Memory B cell (primary cell): Measurements from ENCODE around the gene SLFN14.

Experiments
- ATAC-seq: fragments of 150-1000 bp; cut with Tn5 transposase; 2 replicates; pipeline ENCODE4 v1.10.0; 2021; ENCODE audit warnings: low read depth, mild to moderate bottlenecking, moderate library complexity
- DNase-seq, 2 donors: peaks; one replicate each; pipeline ENCODE4 v3.0.0; 2022; ENCODE audit warnings: low spot score in 2 of 2
- H3K27ac Mint-ChIP-seq: one replicate; pipeline ENCODE4 v1.8.0; 2022; ENCODE audit warnings: mild to moderate bottlenecking, moderate library complexity, mixed read lengths
- H3K27me3 Mint-ChIP-seq: one replicate; pipeline ENCODE4 v1.8.0; 2022; ENCODE audit warnings: mixed read lengths
- H3K36me3 Mint-ChIP-seq: one replicate; pipeline ENCODE4 v1.8.0; 2022; ENCODE audit warnings: mild to moderate bottlenecking, mixed read lengths
- H3K4me1 Mint-ChIP-seq: one replicate; pipeline ENCODE4 v1.8.0; 2022; ENCODE audit warnings: mixed read lengths
- H3K4me3 Mint-ChIP-seq: one replicate; pipeline ENCODE4 v1.8.0; 2022; ENCODE audit warnings: mild to moderate bottlenecking, moderate library complexity, mixed read lengths
- H3K9me3 Mint-ChIP-seq: one replicate; pipeline ENCODE4 v1.8.0; 2022; ENCODE audit warnings: mixed read lengths

The SLFN14 gene

DNA sequence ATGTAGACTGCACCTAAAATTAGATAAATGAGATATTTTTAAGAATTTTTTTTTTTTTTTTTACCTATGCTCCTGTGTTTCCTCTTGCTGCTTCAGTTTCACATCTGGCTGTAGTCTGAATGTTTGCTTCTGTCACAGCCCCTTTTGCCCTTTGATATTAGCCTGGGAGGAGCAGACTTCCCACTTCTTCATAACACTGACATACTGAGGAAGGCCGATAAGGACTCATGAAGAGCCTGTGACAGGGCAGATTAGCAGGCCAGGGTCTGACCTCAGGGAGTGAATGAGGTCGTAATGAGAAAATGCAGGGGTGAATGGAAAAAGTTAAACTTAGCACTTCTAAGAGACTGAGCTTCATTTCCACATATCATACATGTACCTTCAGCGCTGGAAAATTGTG, at the start of gene SLFN14:
Gene SLFN14, minus strand, starts transcription at position 117 of the 400 bp plus-strand sequence. CDS start 2,757 bp downstream, outside the sequence.
- no peak for ATAC-seq

DNA sequence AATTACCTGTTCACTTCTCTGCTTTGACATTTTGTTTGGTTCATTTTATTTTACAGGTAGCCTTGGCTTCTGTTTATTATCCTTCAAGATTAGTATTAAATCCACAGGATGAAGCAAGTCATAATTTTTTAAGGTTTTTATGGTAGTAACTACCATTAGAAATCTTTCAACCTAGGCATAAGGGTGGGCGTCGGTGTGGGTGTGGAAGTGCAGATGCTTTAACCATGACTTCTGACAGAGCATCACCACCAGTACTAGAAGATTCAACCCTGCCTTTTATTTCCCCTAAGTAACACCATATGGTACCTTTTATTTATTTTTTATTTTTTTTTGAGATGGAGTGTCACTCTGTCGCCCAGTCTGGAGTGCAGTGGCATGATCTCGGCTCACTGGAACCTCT, 49.2 kb upstream of the SLFN14 start:
- no peak overlapping the region for H3K4me3 Mint-ChIP-seq
- peaks cover 18% of the 10 kb centered on the region for H3K36me3 Mint-ChIP-seq

More for the DNA sequence above, at the start of gene SLFN14:
- no peak for DNase-seq
- no peaks in the 10 kb centered on the region for H3K9me3 Mint-ChIP-seq
- no peaks in the 10 kb centered on the region for H3K4me1 Mint-ChIP-seq
- H3K36me3 Mint-ChIP-seq = no peaks in the 10 kb centered on the region
- H3K27ac Mint-ChIP-seq = no peak within 1 kb of the TSS
- no peak within 1 kb of the TSS for H3K4me3 Mint-ChIP-seq
- peaks cover 9% of the 10 kb centered on the region for H3K27me3 Mint-ChIP-seq

DNA sequence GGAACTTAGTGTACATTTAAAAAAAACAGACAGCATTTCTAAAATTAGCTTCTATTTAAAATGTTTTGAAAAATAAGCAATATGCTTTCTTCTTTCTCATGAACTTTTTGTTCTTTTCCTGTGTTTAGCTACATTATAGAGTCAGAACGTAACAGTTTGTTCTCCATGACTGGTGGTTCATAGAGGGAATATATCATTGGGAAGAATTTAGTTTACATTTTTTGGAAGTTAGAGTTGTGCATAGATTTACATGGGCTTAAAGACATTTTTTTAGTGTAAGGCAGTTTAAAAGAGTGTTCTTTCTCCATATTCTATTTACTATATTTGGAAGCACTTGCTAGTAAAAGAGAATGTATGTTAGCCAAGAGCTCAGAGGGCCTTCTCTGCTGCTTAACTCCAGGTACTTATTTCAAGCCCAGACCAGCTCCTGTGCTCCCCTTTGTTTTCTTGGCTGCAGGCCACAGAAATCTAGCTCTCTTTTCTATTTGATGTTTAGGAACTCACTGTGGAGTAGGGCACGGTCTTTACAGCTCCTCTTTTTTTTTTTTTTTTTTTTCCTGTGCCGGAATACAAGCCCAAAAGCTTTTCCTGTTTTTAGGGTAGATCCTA, 46.7 kb upstream of the SLFN14 start:
- no peaks in the 10 kb centered on the region for H3K9me3 Mint-ChIP-seq

More for the DNA sequence above, 49.2 kb upstream of the SLFN14 start:
- H3K4me1 Mint-ChIP-seq = no peaks in the 10 kb centered on the region
- H3K27me3 Mint-ChIP-seq = no peaks in the 10 kb centered on the region
- DNase-seq (no peak), ATAC-seq (no peak)
- no peak overlapping the region for H3K27ac Mint-ChIP-seq
- H3K9me3 Mint-ChIP-seq = no peaks in the 10 kb centered on the region

DNA sequence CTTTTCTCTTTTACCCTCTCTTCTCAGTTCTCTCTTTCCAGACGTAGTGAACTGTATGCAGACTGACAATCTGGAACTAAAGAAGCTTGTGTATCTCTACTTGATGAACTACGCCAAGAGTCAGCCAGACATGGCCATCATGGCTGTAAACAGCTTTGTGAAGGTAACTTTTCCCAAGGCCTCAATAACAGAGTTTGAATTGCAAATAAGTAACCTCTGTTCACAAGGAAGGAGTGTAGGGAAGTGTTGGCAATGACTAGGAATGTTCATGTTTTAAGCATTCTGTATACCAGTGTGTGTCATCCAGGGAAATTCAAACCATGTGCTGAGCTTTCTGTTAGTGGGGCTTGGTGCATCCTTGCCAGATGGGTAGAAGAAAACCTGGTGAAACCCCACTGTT, 45.1 kb upstream of the SLFN14 start:
- no peak overlapping the region for H3K4me3 Mint-ChIP-seq
- peaks cover 32% of the 10 kb centered on the region for H3K36me3 Mint-ChIP-seq
- H3K27me3 Mint-ChIP-seq = no peaks in the 10 kb centered on the region
- ATAC-seq (no peak), DNase-seq (no peak)
- no peak overlapping the region for H3K27ac Mint-ChIP-seq
- no peaks in the 10 kb centered on the region for H3K9me3 Mint-ChIP-seq
- H3K4me1 Mint-ChIP-seq = no peaks in the 10 kb centered on the region

More for the DNA sequence above, 46.7 kb upstream of the SLFN14 start:
- H3K36me3 Mint-ChIP-seq = peaks cover 28% of the 10 kb centered on the region
- DNase-seq (no peak), ATAC-seq (no peak)
- H3K4me3 Mint-ChIP-seq = no peak overlapping the region
- H3K4me1 Mint-ChIP-seq = no peaks in the 10 kb centered on the region
- no peaks in the 10 kb centered on the region for H3K27me3 Mint-ChIP-seq
- no peak overlapping the region for H3K27ac Mint-ChIP-seq

DNA sequence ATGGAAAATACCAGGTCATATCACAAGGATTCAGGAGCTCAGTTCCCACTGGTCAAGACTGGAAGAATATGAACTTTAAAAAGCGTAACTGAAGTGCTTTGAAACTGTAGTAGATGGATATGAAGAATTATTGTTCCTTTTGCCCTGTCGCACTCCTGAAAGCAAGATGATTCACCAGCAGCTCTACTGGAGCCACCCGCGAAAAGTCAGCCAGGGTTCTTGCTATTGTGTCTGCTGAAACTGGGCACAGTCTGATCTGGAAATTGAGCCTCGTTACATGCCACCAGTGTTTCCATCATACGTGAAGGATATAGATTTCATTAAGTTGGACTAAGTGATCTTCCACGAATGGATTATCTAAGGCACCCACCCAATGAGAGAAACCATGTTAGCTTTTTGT, 43.1 kb upstream of the SLFN14 start:
- Mint-ChIP-seq H3K4me3 (no peak overlapping the region), H3K27me3 (no peaks in the 10 kb centered on the region), H3K36me3 (peaks cover 29% of the 10 kb centered on the region), H3K9me3 (no peaks in the 10 kb centered on the region), H3K4me1 (no peaks in the 10 kb centered on the region), H3K27ac (no peak overlapping the region)
- ATAC-seq (no peak), DNase-seq (no peak)

DNA sequence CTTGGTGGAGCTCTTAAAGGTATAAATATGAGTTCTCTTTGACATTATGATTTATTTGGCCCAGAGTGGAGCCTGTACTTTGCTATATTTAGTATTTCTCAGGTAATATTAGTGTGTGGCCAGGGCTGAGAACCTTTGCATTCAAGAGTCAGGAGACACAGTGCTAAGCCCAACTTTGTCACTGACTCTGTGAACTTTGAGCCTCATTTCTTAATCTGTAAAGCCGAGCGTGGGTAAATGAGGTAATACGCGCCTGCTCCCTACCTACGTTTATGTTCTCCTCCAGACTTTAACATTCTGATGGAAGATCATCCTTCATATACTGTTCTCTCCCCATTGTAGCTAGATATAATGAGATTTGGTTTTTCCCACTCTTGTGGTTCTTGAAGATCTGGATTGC, 37.0 kb upstream of the SLFN14 start:
- no peak overlapping the region for H3K4me3 Mint-ChIP-seq
- peaks cover 28% of the 10 kb centered on the region for H3K36me3 Mint-ChIP-seq
- no peak for DNase-seq
- ATAC-seq = no peak
- H3K27me3 Mint-ChIP-seq = no peaks in the 10 kb centered on the region
- H3K27ac Mint-ChIP-seq = no peak overlapping the region
- H3K4me1 Mint-ChIP-seq = peaks cover 2% of the 10 kb centered on the region
- H3K9me3 Mint-ChIP-seq = no peaks in the 10 kb centered on the region

DNA sequence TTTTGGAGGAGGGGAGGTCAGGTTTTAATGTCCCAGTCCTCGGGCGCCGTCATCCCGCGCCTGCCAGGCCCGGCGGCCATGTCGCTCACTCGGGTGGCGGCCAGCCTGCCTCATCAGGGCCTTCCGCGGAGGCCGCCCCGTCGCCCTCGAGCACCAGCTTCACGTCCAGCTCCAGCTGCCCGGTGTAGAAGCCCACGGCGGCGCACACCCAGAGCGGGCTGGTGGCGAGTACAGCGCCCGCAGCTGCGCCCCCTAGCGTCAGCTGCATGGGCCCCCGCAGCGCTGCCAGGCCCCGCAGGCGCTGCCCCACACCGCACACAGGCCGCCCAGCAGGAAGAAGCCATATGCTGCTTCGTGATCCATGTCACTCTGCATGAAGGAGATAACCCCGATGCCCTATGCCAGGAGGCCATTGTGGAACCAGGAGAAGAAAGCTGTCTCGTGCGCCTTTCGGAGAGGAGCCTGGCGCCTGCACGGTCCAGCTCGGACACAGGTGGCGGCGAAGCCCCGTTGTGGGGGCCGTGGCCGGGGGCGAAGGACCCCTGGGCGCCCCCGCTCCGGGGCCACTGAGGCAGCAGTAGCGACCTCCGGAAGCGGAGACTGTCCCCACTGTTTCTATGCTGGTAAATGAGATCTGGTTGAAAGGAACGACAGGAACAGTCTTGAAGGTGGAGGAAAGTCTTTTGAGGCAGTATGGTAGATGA, 36.1 kb upstream of the SLFN14 start:
- Mint-ChIP-seq H3K4me3 (no peak overlapping the region), H3K27ac (no peak overlapping the region), H3K4me1 (peaks cover 5% of the 10 kb centered on the region), H3K27me3 (no peaks in the 10 kb centered on the region), H3K9me3 (no peaks in the 10 kb centered on the region), H3K36me3 (peaks cover 26% of the 10 kb centered on the region)
- ATAC-seq = no peak
- DNase-seq = no peak

DNA sequence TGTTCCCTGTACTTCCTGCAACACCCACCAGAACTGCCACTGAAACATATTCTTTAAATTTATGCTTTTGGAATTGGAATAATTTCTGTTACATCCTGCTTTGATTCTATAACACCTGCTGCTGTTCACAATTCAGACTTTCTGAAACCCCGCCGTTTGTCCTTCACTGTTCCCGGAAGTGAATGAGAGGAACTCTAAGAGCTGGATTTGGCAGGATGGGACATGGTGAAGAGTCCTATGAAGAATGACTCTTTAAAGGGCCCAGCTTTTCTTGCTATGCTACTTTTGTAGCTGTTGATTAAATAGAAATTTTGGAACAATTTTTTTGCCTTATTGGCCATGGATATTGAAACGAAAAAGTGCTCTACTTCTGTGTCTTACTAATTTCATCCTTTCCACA, 35.5 kb upstream of the SLFN14 start:
- H3K4me3 Mint-ChIP-seq = no peak overlapping the region
- no peak for ATAC-seq
- no peaks in the 10 kb centered on the region for H3K9me3 Mint-ChIP-seq
- no peak overlapping the region for H3K27ac Mint-ChIP-seq
- peaks cover 5% of the 10 kb centered on the region for H3K4me1 Mint-ChIP-seq
- no peaks in the 10 kb centered on the region for H3K27me3 Mint-ChIP-seq
- DNase-seq = no peak
- H3K36me3 Mint-ChIP-seq = peaks cover 26% of the 10 kb centered on the region

DNA sequence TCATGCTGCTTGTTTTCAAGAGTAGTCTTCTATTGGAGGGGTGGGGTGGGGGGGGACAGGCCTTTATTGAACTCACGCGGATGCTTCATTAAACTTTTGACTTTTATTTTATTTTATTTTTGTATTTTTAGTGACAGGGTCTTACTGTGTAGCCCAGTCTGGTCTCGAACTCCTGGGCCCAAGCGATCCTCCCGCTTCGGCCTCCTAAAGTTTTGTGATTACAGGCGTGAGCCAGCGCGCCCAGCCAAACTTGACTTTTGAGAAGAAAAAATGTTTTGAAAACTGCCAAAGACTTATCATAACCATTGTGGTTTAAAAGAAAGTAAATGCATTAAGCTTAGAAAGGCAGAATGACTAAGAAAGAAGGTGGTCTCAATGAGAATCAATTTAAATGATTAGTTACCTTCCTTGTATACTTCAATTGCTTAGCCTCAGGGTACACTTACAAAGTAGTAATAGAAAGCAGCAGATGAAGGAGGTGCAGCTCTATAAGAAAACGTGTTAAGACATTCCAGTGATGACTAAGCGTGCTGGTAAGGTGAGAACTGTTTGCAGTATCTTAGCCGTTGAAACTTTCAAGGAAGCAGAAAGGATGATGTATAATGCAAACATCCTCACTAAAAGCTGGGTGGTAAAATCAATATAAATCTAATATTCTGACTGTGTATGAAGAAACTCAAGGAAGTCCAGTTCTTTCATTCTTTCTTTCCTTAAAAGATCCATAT, 27.7 kb upstream of the SLFN14 start:
- H3K4me1 Mint-ChIP-seq = peaks cover 23% of the 10 kb centered on the region
- DNase-seq = no peak
- H3K4me3 Mint-ChIP-seq = peak overlapping the region; percentile 97
- no peaks in the 10 kb centered on the region for H3K9me3 Mint-ChIP-seq
- peak overlapping the region; percentile 99 for H3K27ac Mint-ChIP-seq
- H3K27me3 Mint-ChIP-seq = no peaks in the 10 kb centered on the region
- peaks cover 3% of the 10 kb centered on the region for H3K36me3 Mint-ChIP-seq
- ATAC-seq = no peak

DNA sequence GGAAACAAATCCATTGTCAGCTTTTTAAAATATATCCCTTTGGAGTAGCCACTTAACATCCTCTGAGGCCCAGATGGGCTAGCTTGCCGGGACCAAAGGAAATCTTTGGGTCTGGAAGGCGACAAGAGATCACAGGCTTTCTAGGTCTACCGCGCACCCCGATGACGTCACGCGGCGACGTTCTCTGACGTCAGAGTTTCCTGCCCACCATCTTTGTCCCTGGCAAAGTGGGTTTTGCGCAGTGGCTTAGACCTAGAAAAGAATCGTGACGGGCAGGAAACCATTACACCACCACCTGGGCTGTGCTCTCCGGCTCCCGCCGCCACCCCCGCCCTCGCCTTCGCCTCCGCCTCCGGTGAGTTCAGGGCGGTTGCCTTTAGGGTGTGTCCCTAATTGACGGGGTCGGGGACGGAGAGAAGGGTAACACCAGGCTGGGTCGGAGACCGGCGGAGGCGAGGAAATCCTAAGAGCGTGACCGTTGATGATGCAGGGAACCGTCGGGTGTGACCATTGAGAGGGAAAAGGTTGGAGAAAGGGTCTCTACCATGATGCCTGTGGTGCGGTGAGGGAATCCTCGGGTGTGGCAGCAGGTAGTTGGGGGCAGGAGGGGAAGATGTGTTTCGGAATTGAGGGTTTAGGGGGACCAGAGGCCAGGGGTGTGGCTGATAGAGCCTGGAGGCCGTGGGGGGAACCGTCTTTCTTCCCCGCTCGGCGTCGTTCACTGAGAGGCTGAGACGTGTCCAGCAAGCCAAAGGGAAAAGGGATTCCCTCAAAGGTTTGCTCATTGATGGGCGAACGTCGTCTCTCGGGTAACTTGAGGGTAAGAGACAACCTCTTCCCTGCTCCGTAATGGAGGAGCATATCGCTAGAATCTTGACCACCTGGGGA, 26.7 kb upstream of the SLFN14 start, which contains the start of gene AP2B1:
Gene AP2B1, plus strand, starts transcription at position 249 of the 888 bp plus-strand sequence. CDS start 6,709 bp downstream, outside the sequence.
- Mint-ChIP-seq H3K4me3 (peak within 1 kb of the TSS; percentile 97), H3K9me3 (no peaks in the 10 kb centered on the region), H3K27ac (peak within 1 kb of the TSS; percentile 99), H3K4me1 (peaks cover 23% of the 10 kb centered on the region), H3K36me3 (peaks cover 3% of the 10 kb centered on the region), H3K27me3 (no peaks in the 10 kb centered on the region)
- ATAC-seq (peak; percentile 98), DNase-seq (peak; percentile 99 to 100)

DNA sequence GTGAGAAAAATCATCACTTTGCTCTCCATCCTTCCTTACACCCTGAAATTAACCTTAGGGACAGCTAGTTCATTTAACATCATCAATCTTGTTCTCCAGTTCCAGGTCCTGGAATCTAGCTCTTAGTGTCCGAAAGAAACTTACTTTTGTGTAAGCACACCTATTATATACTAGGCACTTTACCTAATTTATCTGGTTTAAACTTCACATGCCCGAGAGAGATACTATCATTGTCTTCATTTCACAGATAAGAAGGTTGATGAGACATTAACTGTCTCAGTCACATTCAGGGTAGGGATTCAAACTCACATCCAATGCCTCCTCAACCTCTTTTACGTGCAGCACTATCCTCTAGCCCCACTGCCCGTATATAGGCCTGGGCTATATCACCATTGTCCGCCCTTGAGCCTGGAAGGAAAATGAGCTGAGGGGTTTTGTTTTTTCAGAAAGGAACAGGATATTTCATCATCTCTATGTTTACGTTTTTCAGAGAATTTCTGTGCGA, 26.0 kb upstream of the SLFN14 start:
- H3K4me3 Mint-ChIP-seq = peak overlapping the region; percentile 97
- DNase-seq (no peak), ATAC-seq (peak; percentile 2)
- no peaks in the 10 kb centered on the region for H3K9me3 Mint-ChIP-seq
- peak overlapping the region; percentile 99 for H3K27ac Mint-ChIP-seq
- H3K27me3 Mint-ChIP-seq = no peaks in the 10 kb centered on the region
- peaks cover 21% of the 10 kb centered on the region for H3K4me1 Mint-ChIP-seq
- peaks cover 3% of the 10 kb centered on the region for H3K36me3 Mint-ChIP-seq

DNA sequence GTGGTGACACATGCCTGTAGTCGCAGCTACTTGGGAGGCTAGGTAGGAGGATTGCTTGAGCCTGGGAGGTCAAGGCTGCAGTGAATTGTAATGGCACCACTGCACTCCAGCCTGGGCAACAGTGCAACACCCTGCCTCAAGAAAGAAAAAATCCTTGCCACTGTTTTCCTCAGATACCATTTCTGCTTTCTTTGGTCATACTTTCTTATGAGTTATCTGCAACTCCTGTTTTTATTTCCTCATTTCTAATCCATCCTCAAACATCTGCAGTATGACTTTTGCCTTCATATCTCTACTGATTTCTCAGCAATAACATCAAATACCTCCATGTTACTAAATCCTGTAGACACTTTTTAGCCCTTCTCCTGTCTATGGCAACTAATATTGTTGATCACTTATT, 23.4 kb upstream of the SLFN14 start:
- Mint-ChIP-seq H3K4me3 (no peak overlapping the region), H3K27ac (no peak overlapping the region), H3K36me3 (peaks cover 3% of the 10 kb centered on the region), H3K27me3 (no peaks in the 10 kb centered on the region), H3K9me3 (no peaks in the 10 kb centered on the region), H3K4me1 (peaks cover 14% of the 10 kb centered on the region)
- no peak for ATAC-seq
- DNase-seq = no peak

DNA sequence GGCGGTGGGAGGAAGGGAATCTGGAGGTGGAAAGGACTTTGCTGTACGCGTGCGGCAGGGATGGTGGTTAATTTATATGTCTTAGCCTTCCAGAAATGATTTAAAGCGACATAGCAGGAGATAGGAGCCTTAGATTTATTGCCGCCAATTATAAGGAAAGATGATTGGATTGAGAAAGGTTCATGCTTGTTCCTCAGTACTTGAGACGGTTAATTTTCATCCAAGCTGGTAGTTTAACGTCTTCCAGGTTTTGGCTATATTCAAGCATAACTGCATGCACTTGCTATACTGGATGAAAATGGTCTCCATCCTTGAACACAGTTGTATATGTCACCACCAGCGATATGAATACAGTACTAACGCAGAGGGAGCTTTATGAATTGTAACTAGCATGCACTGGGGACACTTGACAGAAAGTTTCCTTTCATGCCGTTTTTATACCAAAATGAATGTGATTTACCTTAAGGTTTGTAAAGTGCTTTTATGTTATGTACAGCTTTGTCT, 18.4 kb upstream of the SLFN14 start:
- peak overlapping the region; percentile 97 for H3K27ac Mint-ChIP-seq
- H3K4me3 Mint-ChIP-seq = peak overlapping the region; percentile 99
- no peak for ATAC-seq
- H3K4me1 Mint-ChIP-seq = peaks cover 10% of the 10 kb centered on the region
- H3K27me3 Mint-ChIP-seq = no peaks in the 10 kb centered on the region
- no peak for DNase-seq
- peaks cover 5% of the 10 kb centered on the region for H3K36me3 Mint-ChIP-seq
- no peaks in the 10 kb centered on the region for H3K9me3 Mint-ChIP-seq
